IMR-90 (cell line): Measurements from ENCODE around the gene PHF20.

Experiments used
- MXI1 ChIP-seq: IDR thresholded peaks from 2 replicates; pipeline ENCODE4 v1.6.1; 2012; ENCODE audit warnings: low read depth, mild to moderate bottlenecking, low read length, moderate library complexity, borderline replicate concordance
- NFE2L2 ChIP-seq: fragments of 150-350 bp; IDR thresholded peaks from 2 replicates; pipeline ENCODE4 v1.6.1; 2016; ENCODE audit warnings: low read depth, mild to moderate bottlenecking, low read length
- POLR2A ChIP-seq: IDR thresholded peaks from 2 replicates; pipeline ENCODE4 v1.6.1; 2012; ENCODE audit warnings: mild to moderate bottlenecking, low read depth, low read length
- TF ChIP-seq, protein P1 (sequence below): fragments of 150-350 bp; IDR thresholded peaks from 2 replicates; pipeline ENCODE4 v1.6.1; 2017; ENCODE audit warnings: mild to moderate bottlenecking, antibody characterized with exemption, low read length, low read depth
- TF ChIP-seq, protein P2 (sequence below): fragments of 150-350 bp; IDR thresholded peaks from 2 replicates; pipeline ENCODE4 v1.6.1; 2016; ENCODE audit warnings: low read depth, mild to moderate bottlenecking, low read length, moderate library complexity, borderline replicate concordance
- TF ChIP-seq, protein P3 (sequence below): conservative IDR thresholded peaks from 2 replicates; pipeline ENCODE4 v1.5.1; 2012; ENCODE audit warnings: mild to moderate bottlenecking, low read depth, low read length, improper control_type of control experiment

DNA sequence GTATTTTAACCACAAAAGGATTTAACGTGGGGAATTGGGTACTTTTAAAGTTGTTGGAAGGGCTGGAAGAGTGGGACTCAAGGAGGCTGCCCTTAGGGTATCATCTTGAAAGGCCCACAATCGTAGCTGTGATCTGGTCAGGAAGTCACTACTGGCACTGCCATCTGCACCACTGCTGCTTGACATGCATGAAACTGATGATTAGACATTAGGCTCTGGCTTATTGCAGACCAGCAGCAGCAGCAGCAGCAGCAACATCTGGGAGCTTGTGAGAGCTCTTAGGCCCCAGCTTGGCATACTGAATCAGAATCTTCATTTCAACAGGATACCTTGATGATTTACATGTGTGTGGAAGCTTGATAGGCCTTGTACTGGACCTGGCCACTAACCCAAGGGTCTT lies 68.6 kb downstream of the PHF20 start:
- TF ChIP-seq POLR2A (no peak), NFE2L2 (no peak), MXI1 (no peak)
- TF ChIP-seq, protein P1, sequence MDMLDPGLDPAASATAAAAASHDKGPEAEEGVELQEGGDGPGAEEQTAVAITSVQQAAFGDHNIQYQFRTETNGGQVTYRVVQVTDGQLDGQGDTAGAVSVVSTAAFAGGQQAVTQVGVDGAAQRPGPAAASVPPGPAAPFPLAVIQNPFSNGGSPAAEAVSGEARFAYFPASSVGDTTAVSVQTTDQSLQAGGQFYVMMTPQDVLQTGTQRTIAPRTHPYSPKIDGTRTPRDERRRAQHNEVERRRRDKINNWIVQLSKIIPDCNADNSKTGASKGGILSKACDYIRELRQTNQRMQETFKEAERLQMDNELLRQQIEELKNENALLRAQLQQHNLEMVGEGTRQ: no peak
- TF ChIP-seq, protein P2, sequence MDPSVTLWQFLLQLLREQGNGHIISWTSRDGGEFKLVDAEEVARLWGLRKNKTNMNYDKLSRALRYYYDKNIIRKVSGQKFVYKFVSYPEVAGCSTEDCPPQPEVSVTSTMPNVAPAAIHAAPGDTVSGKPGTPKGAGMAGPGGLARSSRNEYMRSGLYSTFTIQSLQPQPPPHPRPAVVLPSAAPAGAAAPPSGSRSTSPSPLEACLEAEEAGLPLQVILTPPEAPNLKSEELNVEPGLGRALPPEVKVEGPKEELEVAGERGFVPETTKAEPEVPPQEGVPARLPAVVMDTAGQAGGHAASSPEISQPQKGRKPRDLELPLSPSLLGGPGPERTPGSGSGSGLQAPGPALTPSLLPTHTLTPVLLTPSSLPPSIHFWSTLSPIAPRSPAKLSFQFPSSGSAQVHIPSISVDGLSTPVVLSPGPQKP: no peak
- TF ChIP-seq, protein P3, sequence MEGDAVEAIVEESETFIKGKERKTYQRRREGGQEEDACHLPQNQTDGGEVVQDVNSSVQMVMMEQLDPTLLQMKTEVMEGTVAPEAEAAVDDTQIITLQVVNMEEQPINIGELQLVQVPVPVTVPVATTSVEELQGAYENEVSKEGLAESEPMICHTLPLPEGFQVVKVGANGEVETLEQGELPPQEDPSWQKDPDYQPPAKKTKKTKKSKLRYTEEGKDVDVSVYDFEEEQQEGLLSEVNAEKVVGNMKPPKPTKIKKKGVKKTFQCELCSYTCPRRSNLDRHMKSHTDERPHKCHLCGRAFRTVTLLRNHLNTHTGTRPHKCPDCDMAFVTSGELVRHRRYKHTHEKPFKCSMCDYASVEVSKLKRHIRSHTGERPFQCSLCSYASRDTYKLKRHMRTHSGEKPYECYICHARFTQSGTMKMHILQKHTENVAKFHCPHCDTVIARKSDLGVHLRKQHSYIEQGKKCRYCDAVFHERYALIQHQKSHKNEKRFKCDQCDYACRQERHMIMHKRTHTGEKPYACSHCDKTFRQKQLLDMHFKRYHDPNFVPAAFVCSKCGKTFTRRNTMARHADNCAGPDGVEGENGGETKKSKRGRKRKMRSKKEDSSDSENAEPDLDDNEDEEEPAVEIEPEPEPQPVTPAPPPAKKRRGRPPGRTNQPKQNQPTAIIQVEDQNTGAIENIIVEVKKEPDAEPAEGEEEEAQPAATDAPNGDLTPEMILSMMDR: no peak
